Measurements from ENCODE around the gene ZNF564. TPM values are rescaled to one million over a fixed set of nuclear protein-coding genes. Genes with fewer than 3 reads are reported as not detected.

Gene ZNF564
- total RNA-seq, 4 donors from 2014 or later, result 3.3 to 5.0 (median 4.5) TPM

- H3K4me3 ChIP-seq, result peak overlapping the region in 1 of 4 donors; percentile 38
- in situ Hi-C loops (cut with MboI; ENCODE audit: low sequenced_read_pairs in 4 of 4), result no loop called here
- ATAC-seq, result no peak
Observed at GRCh38 chr19:12526542-12526941, 24.7 kb downstream of the ZNF564 start.

GRCh38 chr19:12521996-12522395, 29.3 kb downstream of the ZNF564 start:
- no peaks in the 10 kb centered on the region for H3K4me1 ChIP-seq
- H3K36me3 ChIP-seq, result peaks cover 12 to 46% of the 10 kb centered on the region in 2 donors
- no peaks in the 10 kb centered on the region for H3K27me3 ChIP-seq
- H3K4me3 ChIP-seq, result no peak overlapping the region
- no peak overlapping the region for H3K27ac ChIP-seq
- DNase-seq, result no peak
- peaks cover 28 to 68% (median 46%) of the 10 kb centered on the region in 3 donors for H3K9me3 ChIP-seq
- ATAC-seq, result no peak
- no peak for TF ChIP-seq POLR2A (IDR thresholded peaks at IDR 0.05)
- no peak for TF ChIP-seq CTCF (IDR thresholded peaks at IDR 0.05 in 4 of 5, conservative IDR thresholded peaks at IDR 0.05 in 1 of 5)
- in situ Hi-C loops (cut with MboI; ENCODE audit: low sequenced_read_pairs in 4 of 4), result no loop called here
- intact Hi-C loops (cut with DNase I; ENCODE audit: low total_unique reads), result no loop called here

More at GRCh38 chr19:12526542-12526941, 24.7 kb downstream of the ZNF564 start:
- Histone ChIP-seq H3K27me3 (no peaks in the 10 kb centered on the region), H3K9me3 (peaks cover 49 to 96% (median 58%) of the 10 kb centered on the region in 3 donors), H3K4me1 (no peaks in the 10 kb centered on the region), H3K27ac (no peak overlapping the region), H3K36me3 (peaks cover 22 to 84% of the 10 kb centered on the region in 2 donors)
- intact Hi-C loops (cut with DNase I; ENCODE audit: low total_unique reads), result no loop called here
- TF ChIP-seq CTCF (IDR thresholded peaks at IDR 0.05 in 4 of 5, conservative IDR thresholded peaks at IDR 0.05 in 1 of 5), result no peak
- no peak for TF ChIP-seq POLR2A (IDR thresholded peaks at IDR 0.05)
- no peak for DNase-seq

- no peaks in the 10 kb centered on the region for H3K4me1 ChIP-seq
- peaks cover 0 to 15% of the 10 kb centered on the region in 2 donors for H3K36me3 ChIP-seq
- no peak overlapping the region for H3K4me3 ChIP-seq
- TF ChIP-seq CTCF (IDR thresholded peaks at IDR 0.05 in 4 of 5, conservative IDR thresholded peaks at IDR 0.05 in 1 of 5), result no peak
- TF ChIP-seq POLR2A (IDR thresholded peaks at IDR 0.05), result no peak
- ATAC-seq (no peak), DNase-seq (no peak)
- H3K9me3 ChIP-seq, result peaks cover 0 to 3% (median 0%) of the 10 kb centered on the region in 3 donors
- no peak overlapping the region for H3K27ac ChIP-seq
- H3K27me3 ChIP-seq, result no peaks in the 10 kb centered on the region
- in situ Hi-C loops (cut with MboI; ENCODE audit: low sequenced_read_pairs in 4 of 4), result no loop called here
- intact Hi-C loops (cut with DNase I; ENCODE audit: low total_unique reads), result no loop called here
Observed at GRCh38 chr19:12513531-12514061, 37.7 kb downstream of the ZNF564 start.

GRCh38 chr19:12497032-12497431, 54.2 kb downstream of the ZNF564 start:
- intact Hi-C loops (cut with DNase I; ENCODE audit: low total_unique reads), result loop anchor here (5.0 kb wide), 1 partner anchor 55 kb away; the partner anchor contains the start of gene ZNF443
- no peaks in the 10 kb centered on the region for H3K36me3 ChIP-seq
- DNase-seq (no peak), ATAC-seq (no peak)
- H3K27me3 ChIP-seq, result no peaks in the 10 kb centered on the region
- in situ Hi-C loops (cut with MboI; ENCODE audit: low sequenced_read_pairs in 4 of 4), result no loop called here
- peaks cover 3% of the 10 kb centered on the region in 2 donors for H3K4me1 ChIP-seq
- H3K4me3 ChIP-seq, result no peak overlapping the region
- no peak for TF ChIP-seq CTCF (IDR thresholded peaks at IDR 0.05 in 4 of 5, conservative IDR thresholded peaks at IDR 0.05 in 1 of 5)
- no peak for TF ChIP-seq POLR2A (IDR thresholded peaks at IDR 0.05)
- H3K9me3 ChIP-seq, result no peaks in the 10 kb centered on the region
- H3K27ac ChIP-seq, result no peak overlapping the region

GRCh38 chr19:12496480-12496879, 54.8 kb downstream of the ZNF564 start:
- DNase-seq, result no peak
- intact Hi-C loops (cut with DNase I; ENCODE audit: low total_unique reads) (loop anchor here (5.0 kb wide), 1 partner anchor 54 kb away; the partner anchor contains the start of gene ZNF443), in situ Hi-C loops (cut with MboI; ENCODE audit: low sequenced_read_pairs in 4 of 4) (no loop called here)
- no peak for ATAC-seq
- H3K9me3 ChIP-seq, result no peaks in the 10 kb centered on the region
- H3K36me3 ChIP-seq, result no peaks in the 10 kb centered on the region
- no peak for TF ChIP-seq CTCF (IDR thresholded peaks at IDR 0.05 in 4 of 5, conservative IDR thresholded peaks at IDR 0.05 in 1 of 5)
- TF ChIP-seq POLR2A (IDR thresholded peaks at IDR 0.05), result no peak
- H3K4me1 ChIP-seq, result peaks cover 3% of the 10 kb centered on the region in 2 donors
- H3K27me3 ChIP-seq, result no peaks in the 10 kb centered on the region
- no peak overlapping the region for H3K4me3 ChIP-seq
- H3K27ac ChIP-seq, result no peak overlapping the region

All from gastrocnemius medialis (tissue), 4 donors.